Activated CD4-positive, CD25-positive, alpha-beta regulatory T cell (primary cell): ENCODE data around the gene FRMD4A.
A peak's percentile ranks its signal among the peaks of the same experiment; 100 is the strongest.
"Not testable (repeated sequence)": the region's sequence is repeated elsewhere in the genome, so short reads cannot be mapped to it uniquely, and the experiment has no call there.

Experiments used
- DNase-seq, 4 experiments: peaks; one replicate each; lab custom pipeline; 2025; lab: John Stamatoyannopoulos, UW

Gene FRMD4A

GRCh38 chr10:14241196-14241595, 89.5 kb downstream of the FRMD4A start:
- no peak for DNase-seq

- DNase-seq, result no peak
Observed at GRCh38 chr10:14240253-14241189, 90.2 kb downstream of the FRMD4A start.

GRCh38 chr10:14238659-14239058, 92.1 kb downstream of the FRMD4A start:
- not testable (repeated sequence) for DNase-seq

- no peak for DNase-seq
Observed at GRCh38 chr10:14236341-14236740, 94.4 kb downstream of the FRMD4A start.

GRCh38 chr10:14235566-14236195, 95.0 kb downstream of the FRMD4A start:
- DNase-seq, result no peak

GRCh38 chr10:14233566-14233965, 97.2 kb downstream of the FRMD4A start:
- no peak for DNase-seq

GRCh38 chr10:14228798-14229197, 101.9 kb downstream of the FRMD4A start:
- not testable (repeated sequence) for DNase-seq

GRCh38 chr10:14225379-14225778, 105.3 kb downstream of the FRMD4A start:
- no peak for DNase-seq

- DNase-seq, result no peak
Observed at GRCh38 chr10:14220026-14220425, 110.7 kb downstream of the FRMD4A start.

- DNase-seq, result no peak
Observed at GRCh38 chr10:14219411-14219810, 111.3 kb downstream of the FRMD4A start.

GRCh38 chr10:14215641-14216040, 115.1 kb downstream of the FRMD4A start:
- no peak for DNase-seq

GRCh38 chr10:14213703-14214102, 117.0 kb downstream of the FRMD4A start:
- not testable (repeated sequence) for DNase-seq

GRCh38 chr10:14211610-14212009, 119.1 kb downstream of the FRMD4A start:
- no peak for DNase-seq

- DNase-seq, result no peak
Observed at GRCh38 chr10:14208231-14208630, 122.5 kb downstream of the FRMD4A start.

GRCh38 chr10:14205233-14205632, 125.5 kb downstream of the FRMD4A start:
- DNase-seq, result no peak

GRCh38 chr10:14200698-14201544, 129.8 kb downstream of the FRMD4A start:
- peak in 1 of 4 experiments; percentile 3 for DNase-seq

GRCh38 chr10:14199098-14199497, 131.6 kb downstream of the FRMD4A start:
- not testable (repeated sequence) for DNase-seq

GRCh38 chr10:14198078-14198477, 132.6 kb downstream of the FRMD4A start:
- DNase-seq, result no peak

- no peak for DNase-seq
Observed at GRCh38 chr10:14196113-14196512, 134.6 kb downstream of the FRMD4A start.

- DNase-seq, result no peak
Observed at GRCh38 chr10:14195433-14195832, 135.3 kb downstream of the FRMD4A start.

GRCh38 chr10:14192746-14193145, 138.0 kb downstream of the FRMD4A start:
- no peak for DNase-seq

GRCh38 chr10:14191871-14192270, 138.9 kb downstream of the FRMD4A start:
- no peak for DNase-seq
